ENCODE results near the gene SLC9C1.

DNA sequence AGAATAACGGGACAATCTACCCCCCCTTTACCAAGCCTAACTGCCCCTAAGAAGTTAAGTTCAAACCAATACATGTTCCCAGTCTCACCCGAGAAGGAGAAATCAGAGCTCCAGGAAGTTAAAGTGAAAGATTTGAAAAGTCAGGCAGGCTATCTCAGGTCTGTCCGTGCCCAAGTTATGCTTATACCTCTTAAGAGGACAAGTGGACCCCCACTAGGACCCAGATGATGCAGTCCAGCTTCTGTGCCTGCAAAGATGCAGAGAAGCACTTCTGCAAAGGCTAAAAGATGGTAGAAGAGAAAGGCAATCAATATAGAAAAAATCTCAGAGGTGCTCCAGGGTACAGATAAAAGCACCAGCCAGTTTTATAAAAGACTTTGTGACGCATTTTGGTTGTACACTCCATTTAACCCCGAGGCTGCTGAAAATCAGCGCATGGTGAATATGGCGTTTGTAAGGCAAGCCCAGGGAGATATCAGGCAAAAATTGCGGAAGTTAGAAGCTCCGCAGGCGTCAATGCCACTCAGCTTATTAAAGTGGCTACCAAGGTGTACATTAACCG, 9.8 kb upstream of the SLC9C1 start:
- TF ChIP-seq SUZ12 (IDR thresholded peaks at IDR 0.05; ENCODE audit: extremely low read depth, insufficient read depth, insufficient read length) = no peak
- no peak for TF ChIP-seq YY1 (IDR thresholded peaks at IDR 0.05; ENCODE audit: insufficient read depth, insufficient read length)
